Measurements from ENCODE around the gene KCND3. TPM values are rescaled to one million over a fixed set of nuclear protein-coding genes. Genes with fewer than 3 reads are reported as not detected.

KCND3 gene
- polyA plus RNA-seq, 1 donor from 2014 or later = 7.8 TPM

GRCh38 chr1:111736548-111737215 lies 252.8 kb downstream of the KCND3 start:
- Histone ChIP-seq H3K27ac (ENCODE audit: low read length) (no peak overlapping the region), H3K4me3 (ENCODE audit: low read length) (no peak overlapping the region), H3K4me2 (ENCODE audit: low read length) (no peak overlapping the region), H3K9me2 (ENCODE audit: insufficient read depth, low read length) (no peaks in the 10 kb centered on the region), H3K79me2 (replicated peaks; ENCODE audit: insufficient read depth, low read length) (no peaks in the 10 kb centered on the region), H3K27me3 (ENCODE audit: insufficient read depth, low read depth, low read length) (peaks cover 3% of the 10 kb centered on the region), H2AFZ (ENCODE audit: low read depth, low read length) (no peak overlapping the region), H3K9ac (ENCODE audit: low read length) (no peak overlapping the region), H3K9me3 (ENCODE audit: low read length) (no peaks in the 10 kb centered on the region), H4K20me1 (ENCODE audit: insufficient read depth) (no peaks in the 10 kb centered on the region), H3F3A (ENCODE audit: insufficient read depth, low read length, poor library complexity, severe bottlenecking) (no peaks in the 10 kb centered on the region), H3K36me3 (ENCODE audit: insufficient read depth, low read length) (no peaks in the 10 kb centered on the region)
- TF ChIP-seq SMC3 (conservative IDR thresholded peaks at IDR 0.05; ENCODE audit: poor library complexity) = no peak
- TF ChIP-seq MXI1 (conservative IDR thresholded peaks at IDR 0.05; ENCODE audit: poor library complexity, severe bottlenecking) = no peak
- no peak for TF ChIP-seq REST (IDR thresholded peaks at IDR 0.05; ENCODE audit: borderline replicate concordance)
- no peak for TF ChIP-seq RAD21 (conservative IDR thresholded peaks at IDR 0.05)
- no peak for TF ChIP-seq EZH2 (IDR thresholded peaks at IDR 0.05; ENCODE audit: borderline replicate concordance, insufficient read depth, low read length, poor library complexity, severe bottlenecking)
- TF ChIP-seq TAF1 (IDR thresholded peaks at IDR 0.05; ENCODE audit: low read depth) = no peak
- TF ChIP-seq EP300 (conservative IDR thresholded peaks at IDR 0.05; ENCODE audit: poor library complexity, severe bottlenecking) = no peak
- TF ChIP-seq POLR2AphosphoS5 (IDR thresholded peaks at IDR 0.05) = no peak
- no peak for TF ChIP-seq CTCF (IDR thresholded peaks at IDR 0.05; ENCODE audit: poor library complexity, severe bottlenecking)

- Histone ChIP-seq H3K9me2 (ENCODE audit: insufficient read depth, low read length) (no peaks in the 10 kb centered on the region), H3K9me3 (ENCODE audit: low read length) (no peaks in the 10 kb centered on the region), H2AFZ (ENCODE audit: low read depth, low read length) (no peak overlapping the region), H3K4me3 (ENCODE audit: low read length) (no peak overlapping the region), H3K27me3 (ENCODE audit: insufficient read depth, low read depth, low read length) (peaks cover 3% of the 10 kb centered on the region), H3K79me2 (replicated peaks; ENCODE audit: insufficient read depth, low read length) (no peaks in the 10 kb centered on the region), H3K4me2 (ENCODE audit: low read length) (no peak overlapping the region), H3K27ac (ENCODE audit: low read length) (no peak overlapping the region), H3F3A (ENCODE audit: insufficient read depth, low read length, poor library complexity, severe bottlenecking) (no peaks in the 10 kb centered on the region), H4K20me1 (ENCODE audit: insufficient read depth) (no peaks in the 10 kb centered on the region), H3K36me3 (ENCODE audit: insufficient read depth, low read length) (no peaks in the 10 kb centered on the region), H3K9ac (ENCODE audit: low read length) (no peak overlapping the region)
- TF ChIP-seq CTCF (IDR thresholded peaks at IDR 0.05; ENCODE audit: poor library complexity, severe bottlenecking) (no peak), EP300 (conservative IDR thresholded peaks at IDR 0.05; ENCODE audit: poor library complexity, severe bottlenecking) (no peak), SMC3 (conservative IDR thresholded peaks at IDR 0.05; ENCODE audit: poor library complexity) (no peak), EZH2 (IDR thresholded peaks at IDR 0.05; ENCODE audit: borderline replicate concordance, insufficient read depth, low read length, poor library complexity, severe bottlenecking) (no peak), TAF1 (IDR thresholded peaks at IDR 0.05; ENCODE audit: low read depth) (no peak), POLR2AphosphoS5 (IDR thresholded peaks at IDR 0.05) (no peak), RAD21 (conservative IDR thresholded peaks at IDR 0.05) (no peak), REST (IDR thresholded peaks at IDR 0.05; ENCODE audit: borderline replicate concordance) (no peak), MXI1 (conservative IDR thresholded peaks at IDR 0.05; ENCODE audit: poor library complexity, severe bottlenecking) (no peak)
Observed at GRCh38 chr1:111735858-111736544, 253.5 kb downstream of the KCND3 start.
